HG03095 (cell line): ENCODE data around the gene GTF3C1.

ENCODE experiments used
- ATAC-seq: cut with Tn5 transposase; IDR thresholded peaks from one replicate; pipeline ENCODE4 v1.9.1; 2021; ENCODE audit warnings: moderate library complexity; ENCODE audit not compliant: unreplicated experiment

The GTF3C1 gene

DNA sequence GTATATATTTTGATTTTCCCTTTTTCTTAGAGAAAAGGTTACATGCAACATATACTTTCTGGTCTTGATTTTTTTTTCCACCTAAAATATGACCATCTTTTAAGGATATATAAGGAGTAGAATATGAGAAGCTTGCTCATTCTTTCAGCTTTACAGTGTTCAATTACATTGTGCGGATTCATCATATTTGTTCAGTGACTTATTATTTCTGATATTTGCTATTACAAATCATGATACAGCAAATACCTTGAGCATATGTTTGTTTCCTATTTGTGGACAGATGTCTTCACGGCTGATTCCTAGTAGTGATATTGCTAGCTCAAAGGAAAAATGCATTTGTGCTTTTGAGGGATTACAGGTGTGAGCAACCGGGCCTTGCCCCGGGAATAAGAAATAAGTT lies 18.4 kb upstream of the GTF3C1 start:
- no peak for ATAC-seq

DNA sequence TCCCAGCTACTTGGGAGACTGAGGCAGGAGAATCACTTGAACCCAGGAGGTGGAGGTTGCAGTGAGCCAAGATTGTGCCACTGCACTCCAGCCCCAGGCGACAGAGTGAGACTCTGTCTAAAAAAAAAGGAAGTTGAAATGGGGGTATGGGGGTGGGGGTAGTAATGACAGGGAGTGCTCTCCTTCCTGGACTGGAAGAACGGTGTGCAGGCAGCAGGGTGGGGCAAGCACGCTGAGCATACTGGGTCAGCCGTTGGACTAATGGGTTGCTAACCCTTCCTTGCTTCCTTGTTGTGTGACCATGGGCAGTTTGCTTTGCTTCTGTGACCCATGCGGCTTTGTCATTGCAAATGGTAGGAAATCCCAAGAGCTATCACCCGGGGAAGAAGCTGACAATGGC lies 16.7 kb upstream of the GTF3C1 start:
- ATAC-seq: no peak

DNA sequence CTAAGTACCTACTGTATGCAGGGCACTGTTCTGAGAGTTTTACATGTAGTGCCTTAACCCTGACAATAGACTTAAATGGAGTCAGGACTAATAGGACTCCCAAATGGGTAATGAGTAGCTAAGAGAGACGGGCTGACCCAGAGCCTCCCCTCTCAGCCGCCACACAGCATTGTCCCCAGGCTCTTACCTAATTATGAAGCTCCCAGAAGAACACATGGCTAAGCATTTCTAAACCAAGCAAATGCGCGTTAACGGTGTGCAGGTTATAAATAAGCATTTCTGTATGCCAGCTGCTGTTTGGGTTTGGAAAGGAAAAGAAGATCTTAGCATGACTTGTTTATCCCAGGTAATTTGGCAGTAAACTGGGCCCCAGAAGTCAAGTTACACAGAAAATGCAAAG lies 14.5 kb upstream of the GTF3C1 start:
- ATAC-seq: no peak

DNA sequence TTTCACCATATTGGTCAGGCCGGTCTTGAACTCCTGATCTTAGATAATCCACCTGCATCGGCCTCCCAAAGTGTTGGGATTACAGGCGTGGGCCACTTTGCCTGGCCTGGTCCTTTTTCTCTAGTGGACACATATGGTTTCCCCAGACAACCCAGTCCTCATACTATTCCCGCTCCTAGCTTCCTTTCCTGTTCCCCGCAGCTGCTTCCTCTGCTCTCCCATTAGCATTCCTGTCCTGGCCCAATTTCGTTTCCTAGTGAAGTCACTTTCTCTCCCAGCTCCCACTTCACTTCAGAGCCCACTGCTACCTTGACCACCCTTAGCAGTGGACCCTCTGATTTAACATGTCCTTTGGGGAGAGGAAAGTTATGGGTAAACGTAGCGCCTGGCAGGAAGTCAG lies 11.5 kb upstream of the GTF3C1 start:
- ATAC-seq: no peak

DNA sequence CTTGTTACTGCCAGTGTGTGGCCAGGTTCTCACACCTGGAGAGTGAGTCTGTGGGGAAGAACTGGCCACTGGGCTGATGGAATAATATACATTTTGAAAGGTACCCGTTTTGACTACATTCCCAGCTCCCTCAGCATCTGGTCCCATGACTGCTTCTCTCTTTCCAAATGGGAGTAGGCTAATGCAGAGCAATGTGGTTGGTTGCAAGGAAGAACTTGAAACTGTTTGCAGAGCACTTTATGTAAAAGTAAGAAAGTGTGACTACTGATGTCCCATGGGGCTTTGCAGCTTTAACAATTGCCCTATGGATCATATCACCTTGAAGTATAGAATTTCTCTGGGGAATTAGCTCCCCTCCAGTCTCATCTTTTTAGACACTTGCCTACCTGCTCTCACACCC lies 9.2 kb upstream of the GTF3C1 start:
- no peak for ATAC-seq

DNA sequence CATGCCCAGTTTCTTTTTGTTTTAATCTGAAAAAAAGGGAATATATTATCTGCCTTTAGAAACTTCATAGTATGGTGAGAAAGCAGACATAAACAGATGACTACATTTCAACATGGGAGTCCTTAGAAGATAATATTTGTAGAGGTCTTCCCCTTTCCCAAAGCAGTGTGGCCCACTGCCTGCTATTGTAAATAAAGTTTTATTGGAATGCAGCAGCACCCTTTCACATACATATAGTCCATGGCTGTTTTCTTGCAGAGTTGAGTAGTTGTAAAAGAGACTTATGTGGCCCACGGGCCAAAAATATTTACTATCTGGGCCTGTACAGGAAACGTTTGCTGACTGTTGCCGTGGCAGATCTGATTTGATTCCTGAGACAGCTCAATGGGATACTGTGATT lies 8.7 kb upstream of the GTF3C1 start:
- ATAC-seq: no peak

DNA sequence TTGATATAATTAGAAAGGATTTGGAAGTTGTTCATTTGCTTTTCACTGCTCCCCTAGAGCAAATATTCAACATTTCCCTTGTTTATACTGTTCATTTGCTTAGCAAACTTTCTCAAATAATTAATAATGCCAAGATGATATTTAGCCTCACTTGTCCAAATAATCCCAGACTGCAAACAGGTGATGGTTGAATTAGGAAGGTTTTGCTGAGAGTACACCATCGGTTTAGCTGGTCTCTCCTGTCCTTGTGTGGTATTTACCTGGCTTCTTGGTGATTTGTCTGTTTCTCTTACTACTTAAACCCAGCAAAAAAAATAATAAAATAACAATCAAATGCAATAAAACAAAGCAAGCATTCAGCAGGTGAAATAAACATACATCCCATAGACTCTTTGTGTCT lies 6.8 kb upstream of the GTF3C1 start:
- ATAC-seq: no peak

DNA sequence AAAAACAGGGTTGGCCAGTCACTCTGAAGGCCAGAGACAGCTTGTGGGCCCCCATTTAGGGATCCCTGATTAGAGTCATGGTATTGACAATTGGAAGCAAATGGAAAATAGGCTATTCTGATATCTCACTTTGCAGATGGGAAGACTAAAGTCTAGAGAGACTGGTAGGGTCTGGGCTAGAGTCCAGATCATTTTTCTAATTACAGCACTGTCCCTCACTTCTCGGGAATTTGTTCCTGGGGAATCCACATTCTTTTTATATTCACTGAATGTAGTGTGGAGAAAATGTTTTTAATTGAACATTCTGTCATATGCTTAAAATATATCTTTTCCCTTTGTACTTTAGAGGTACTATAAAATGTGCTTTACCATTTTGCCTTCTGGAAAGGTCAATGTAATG lies 1.3 kb upstream of the GTF3C1 start:
- ATAC-seq: no peak

DNA sequence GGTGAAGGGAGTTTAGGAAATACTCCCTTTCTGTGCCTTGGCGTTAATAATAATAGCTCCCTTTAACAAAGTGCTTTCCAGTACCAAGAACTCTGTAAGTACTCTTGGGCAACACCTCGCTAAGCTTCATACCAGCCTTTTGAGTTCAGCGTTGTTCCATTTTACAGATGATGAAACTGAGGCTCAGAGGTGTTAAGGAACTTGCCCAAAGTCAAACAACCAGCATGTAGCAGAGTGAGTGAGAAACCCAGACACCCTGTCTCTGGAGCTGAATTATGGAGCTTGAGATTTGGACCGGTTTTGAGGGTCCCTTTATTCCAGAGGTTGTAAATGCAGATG lies 838 bp upstream of the GTF3C1 start:
- no peak for ATAC-seq

DNA sequence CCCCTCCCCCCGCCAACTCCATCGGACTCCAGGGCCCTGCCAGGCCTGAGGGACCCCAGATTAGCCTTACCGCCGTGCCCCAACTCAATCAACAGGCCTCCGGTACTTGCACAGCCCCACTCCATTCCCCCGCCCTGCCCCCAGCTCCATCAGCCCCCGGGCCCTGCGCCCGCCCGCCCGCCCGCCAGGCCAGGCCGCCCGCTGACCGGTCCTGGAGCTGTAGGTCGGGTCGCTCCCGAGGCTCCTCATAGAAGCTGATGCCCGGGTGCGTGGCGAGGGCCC lies 308 bp downstream of the GTF3C1 start:
- peak; percentile 25 for ATAC-seq

DNA sequence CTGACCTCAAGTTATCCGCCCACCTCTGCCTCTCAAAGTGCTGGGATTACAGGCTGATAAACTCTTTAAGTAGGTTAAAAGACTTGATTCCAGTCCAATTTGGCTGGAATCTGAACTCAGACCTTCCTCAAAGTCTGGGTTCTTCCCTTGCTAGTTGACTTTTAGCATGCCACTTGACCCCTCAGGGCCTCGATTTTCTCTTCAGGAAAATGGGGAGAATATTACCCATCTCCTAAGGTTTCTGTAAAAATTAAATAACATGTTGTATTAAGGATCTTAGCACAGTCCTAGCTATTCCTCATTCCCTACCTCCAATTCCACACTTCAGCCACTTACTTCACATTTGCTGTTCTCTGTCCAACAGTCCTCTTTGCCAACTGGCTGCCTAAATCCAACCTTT lies 1.9 kb downstream of the GTF3C1 start:
- no peak for ATAC-seq

DNA sequence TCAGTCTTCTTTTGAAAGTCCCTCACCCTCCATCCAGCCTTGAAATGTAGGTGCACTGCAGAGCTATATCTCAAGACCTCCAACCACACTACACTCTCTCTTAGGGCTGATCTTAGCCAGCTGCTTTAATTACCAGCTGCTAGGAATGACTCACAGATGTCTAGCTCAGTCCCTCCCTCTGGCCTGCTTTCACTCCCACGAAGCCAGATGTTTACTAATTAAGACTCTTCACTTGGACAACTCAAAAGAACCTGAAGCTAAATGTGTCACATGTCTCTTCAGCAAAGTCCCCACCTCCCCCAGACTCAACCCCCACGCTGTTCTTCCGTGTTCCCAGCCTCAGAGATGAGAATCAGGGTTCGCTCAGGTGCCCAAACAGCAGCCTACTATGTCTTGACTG lies 2.6 kb downstream of the GTF3C1 start:
- ATAC-seq: no peak

DNA sequence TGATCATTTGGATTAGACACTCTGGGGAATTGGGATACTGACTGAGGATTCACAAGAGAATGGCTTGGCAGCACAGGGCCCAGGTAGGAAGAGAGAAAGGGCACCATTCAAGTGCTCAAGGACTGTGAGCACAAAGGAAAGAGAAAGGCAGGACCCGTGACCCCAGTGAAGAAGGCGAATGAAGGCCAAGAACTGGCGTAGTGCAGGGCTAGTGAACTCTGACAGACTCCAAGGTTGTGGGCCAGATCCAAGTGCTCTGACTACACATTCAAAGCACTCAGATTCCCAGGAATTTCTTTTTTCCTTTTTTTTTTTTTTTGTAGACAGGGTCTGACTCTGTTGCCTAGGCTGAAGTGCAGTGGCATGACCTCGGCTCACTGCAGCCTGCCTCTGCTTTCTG lies 5.0 kb downstream of the GTF3C1 start:
- ATAC-seq: no peak

DNA sequence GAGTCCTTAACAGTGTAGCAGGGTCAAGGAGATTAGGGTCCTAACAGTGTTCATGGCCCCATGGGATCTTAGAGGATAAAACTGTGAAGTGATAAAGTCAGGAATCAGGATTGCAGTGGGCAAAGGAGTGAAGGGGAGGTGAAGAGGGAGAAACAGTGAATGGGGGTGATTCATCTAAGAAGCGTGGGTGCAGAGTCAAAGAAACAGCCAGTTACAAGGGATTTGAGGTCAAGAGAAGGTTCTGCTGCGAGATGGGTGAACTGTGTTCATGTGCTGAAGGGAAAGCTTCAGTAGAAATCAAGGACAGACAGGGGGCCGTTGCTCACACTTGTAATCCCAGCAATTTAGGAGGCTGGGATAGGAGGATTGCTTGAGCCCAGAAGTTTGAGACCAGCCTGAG lies 5.9 kb downstream of the GTF3C1 start:
- no peak for ATAC-seq

DNA sequence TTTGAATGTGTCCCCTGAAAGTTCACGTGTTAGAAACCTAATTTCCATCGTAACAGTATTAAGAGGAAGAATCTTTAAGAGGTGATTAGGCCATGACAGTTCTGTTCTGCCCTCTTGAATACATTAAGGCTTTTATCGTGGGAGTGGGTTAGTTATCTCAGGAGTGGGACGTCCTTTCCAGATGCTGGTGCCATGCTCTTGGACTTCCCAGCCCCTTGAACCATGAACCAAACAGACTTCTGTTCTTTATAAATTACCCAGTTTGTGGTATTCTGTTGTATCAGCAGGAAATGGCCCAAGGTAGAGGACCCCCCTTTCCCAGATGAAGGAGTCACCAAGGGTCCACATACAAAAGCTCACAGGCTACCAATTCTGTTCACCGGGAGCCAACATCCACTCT lies 10.1 kb downstream of the GTF3C1 start:
- ATAC-seq: no peak

DNA sequence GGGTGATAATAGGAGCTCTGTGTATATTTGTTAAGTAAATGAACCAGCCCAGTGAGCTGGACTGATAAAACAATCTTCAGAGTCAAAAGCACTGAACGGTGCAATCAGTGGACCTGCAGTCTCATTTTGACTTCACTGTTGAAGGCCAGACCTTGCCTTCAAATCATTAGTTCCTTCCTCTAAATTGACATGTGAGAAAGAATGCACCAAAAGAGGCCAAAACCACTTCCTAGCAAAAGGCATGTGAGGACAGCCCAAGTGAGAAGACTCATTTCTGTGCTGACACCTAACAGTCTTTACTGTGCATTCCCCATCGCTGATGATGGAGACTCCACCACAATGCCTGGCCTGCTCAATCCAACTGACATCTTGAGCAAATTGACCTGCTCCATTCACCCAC lies 10.6 kb downstream of the GTF3C1 start:
- ATAC-seq: no peak

DNA sequence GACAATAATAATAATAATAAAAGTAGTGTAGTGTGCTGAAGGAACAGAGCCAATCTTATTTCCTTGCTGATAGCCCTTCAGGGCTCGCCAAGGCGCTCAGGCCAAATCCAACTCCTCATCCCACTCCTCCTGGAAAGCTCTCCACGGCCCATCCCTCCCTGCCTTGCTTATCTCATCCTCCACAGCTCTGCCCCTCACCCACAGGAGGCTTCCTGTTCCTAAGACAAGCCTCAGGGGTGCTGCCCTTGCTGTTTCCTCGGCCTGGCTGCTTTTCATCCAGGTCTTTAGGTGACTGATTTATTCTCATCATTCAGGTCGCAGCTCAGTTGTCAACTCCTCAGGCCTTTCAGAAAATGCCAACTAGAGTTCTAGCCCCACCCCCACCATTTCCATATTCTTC lies 11.2 kb downstream of the GTF3C1 start:
- ATAC-seq: no peak

DNA sequence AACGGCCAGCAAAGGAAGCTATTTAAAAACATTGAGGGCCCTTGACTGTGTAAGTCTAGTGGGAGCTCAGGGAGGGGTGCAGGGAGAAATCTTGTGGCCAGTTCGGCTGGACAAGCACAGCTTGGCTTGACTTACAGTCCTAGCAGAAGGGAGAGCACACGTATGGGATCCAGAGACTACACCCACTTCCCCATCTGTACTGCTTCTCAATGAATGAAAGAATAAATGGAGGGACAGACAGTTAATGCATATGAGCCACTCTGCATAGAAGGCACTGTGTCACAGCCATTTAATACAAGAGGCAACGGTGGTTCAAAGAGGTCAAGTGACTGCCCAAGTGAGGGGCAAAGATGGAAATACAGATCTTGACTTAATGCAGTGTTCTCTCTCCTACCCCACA lies 15.5 kb downstream of the GTF3C1 start:
- ATAC-seq: no peak

DNA sequence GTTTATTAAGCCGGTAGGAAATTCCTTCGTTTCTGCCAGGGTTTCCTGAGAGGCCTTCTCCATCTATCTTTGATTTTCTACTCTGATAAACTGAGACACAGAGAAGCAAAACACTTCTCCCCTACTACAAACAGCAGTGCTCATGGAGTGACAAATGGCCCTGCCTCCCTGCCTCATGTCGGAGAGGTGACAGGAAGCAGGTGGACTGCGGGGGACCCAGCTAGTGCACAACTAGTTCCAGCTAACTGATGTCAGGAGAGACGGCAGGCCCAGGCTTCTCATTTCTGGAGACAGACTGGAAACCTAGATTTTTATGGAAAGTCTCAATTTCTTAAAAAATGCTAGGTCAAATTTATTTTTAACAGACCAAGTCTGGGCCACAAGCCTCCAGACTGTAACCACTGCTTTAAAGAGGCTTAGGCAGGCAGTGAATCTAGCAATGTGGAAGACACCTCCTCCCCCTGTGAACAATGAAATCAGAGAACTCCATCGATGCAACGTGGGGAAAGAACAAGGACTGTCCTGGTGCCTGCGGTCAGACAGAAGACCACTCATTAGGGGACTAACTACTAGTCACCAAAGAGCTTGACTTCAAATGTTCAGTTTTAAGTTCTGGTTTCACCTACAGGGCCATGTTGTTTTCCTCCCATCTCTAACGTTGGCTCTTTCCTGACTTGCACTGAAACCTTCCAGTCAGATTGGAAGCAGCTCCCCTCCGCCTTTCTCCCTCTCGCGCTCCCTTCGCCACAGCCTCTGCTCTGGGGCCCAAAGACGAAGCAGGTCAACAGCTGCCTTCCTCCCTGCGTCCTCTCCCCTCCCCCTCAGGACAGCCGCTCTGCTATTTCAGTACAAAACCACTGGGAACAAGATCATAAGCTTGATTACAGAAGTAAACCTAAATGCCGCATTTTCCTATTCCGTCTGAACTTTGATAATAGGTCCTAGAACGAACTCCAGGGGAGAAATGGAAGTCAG lies 17.6 kb downstream of the GTF3C1 start:
- ATAC-seq: no peak

DNA sequence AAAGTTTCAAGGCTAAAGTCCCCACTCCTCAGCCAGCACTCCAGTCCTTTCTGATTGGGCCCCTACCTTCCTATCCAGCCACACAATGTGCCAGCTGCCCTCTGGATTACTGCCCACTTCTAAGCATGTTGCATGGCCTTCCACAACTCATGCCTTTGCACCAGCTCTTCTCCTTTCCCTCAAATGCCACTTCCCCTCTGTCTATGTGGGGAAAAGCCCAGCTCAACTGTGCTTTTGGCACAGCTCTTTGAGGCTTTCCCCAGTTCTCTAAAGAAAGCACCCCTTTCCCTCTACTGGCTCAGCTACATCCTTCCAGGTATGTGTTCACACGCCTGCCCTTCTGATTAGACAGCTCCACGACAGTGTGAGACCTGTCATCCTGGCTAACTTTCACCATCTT lies 18.5 kb downstream of the GTF3C1 start:
- ATAC-seq: no peak

DNA sequence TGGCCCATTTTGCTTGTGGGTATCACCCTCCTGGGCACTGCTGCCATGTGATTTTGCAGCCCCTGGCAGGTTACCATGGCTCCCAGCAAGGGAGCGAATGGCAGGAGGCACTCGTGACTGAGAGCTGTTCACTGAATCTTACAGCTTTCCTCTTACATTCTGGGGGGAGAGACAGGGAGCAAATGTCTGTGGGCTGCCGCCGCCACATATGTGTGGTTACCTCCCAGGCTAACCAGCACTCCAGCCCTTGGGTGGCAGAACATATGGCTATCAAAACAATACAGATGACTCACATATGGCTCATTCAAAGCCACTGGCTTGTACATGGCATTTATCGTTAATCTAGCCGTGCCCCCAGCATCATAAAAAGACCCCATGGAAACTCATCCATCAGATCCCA lies 19.8 kb downstream of the GTF3C1 start:
- no peak for ATAC-seq

DNA sequence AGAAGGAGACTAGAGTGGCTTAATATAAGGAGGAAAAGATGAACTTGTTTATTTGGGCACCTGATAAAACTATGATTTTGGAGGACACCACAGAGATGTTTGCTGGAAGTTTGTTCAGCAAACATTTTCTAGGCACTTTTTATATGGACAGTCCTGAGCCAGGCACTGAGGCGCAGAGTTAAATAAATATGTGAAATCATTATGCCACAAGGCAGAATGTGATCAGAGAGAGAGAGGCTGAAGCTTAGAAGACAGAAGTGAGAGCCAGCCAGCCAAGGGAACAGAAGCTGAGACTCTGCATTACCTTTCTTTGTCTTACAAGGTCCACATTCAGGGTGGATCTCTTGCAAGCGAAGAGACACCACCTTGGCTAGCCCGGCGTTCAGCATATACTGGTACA lies 21.4 kb downstream of the GTF3C1 start:
- no peak for ATAC-seq

DNA sequence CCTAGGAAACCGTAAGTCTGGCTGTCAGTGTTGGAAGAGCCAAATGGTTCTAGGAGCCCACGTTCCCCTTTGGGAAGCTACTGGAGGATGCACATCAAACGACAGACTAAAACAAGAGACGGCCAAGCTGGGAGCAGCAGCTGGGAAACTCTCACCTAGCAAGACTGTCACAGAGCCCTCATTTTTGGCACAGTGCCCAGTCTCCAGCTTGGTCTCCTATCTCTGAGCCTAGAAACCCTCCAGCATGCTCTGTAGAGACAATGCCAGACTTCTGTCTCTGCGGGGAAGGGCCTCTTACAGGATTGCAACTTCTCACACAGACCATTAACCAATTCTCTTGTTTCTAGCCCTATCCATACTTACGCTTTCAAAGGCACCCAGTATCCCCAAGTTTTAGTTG lies 23.5 kb downstream of the GTF3C1 start:
- no peak for ATAC-seq
